Ascending aorta (tissue), 2 donors: ENCODE data around the gene POC1A. TPM values are rescaled to one million over a fixed set of nuclear protein-coding genes. Genes with fewer than 3 reads are reported as not detected.

Experiments
- DNase-seq, 2 donors: peaks; one replicate each; pipeline ENCODE4 v3.0.0-alpha.2; 2019; ENCODE audit warnings: low spot score in 2 of 2
- H3K27ac ChIP-seq, 2 donors: fragments of 200-600 bp; sonication (generic); one replicate each; pipeline ENCODE4 v1.5.1; 2016 to 2017; ENCODE audit warnings: mild to moderate bottlenecking in 1 of 2
- H3K27me3 ChIP-seq: fragments of 200-600 bp; sonication (generic); one replicate; pipeline ENCODE4 v1.5.1; 2017
- H3K36me3 ChIP-seq, 2 donors: fragments of 200-600 bp; sonication (generic); one replicate each; pipeline ENCODE4 v1.5.1; 2016
- H3K4me1 ChIP-seq, 2 donors: fragments of 200-600 bp; sonication (generic); one replicate each; pipeline ENCODE4 v1.5.1; 2016 to 2017; ENCODE audit warnings: mild to moderate bottlenecking in 1 of 2
- H3K4me3 ChIP-seq, 2 donors: fragments of 200-600 bp; sonication (generic); one replicate each; pipeline ENCODE4 v1.5.1; 2016 to 2017; ENCODE audit warnings: mild to moderate bottlenecking in 1 of 2
- H3K9me3 ChIP-seq, 2 donors: fragments of 200-600 bp; sonication (generic); one replicate each; pipeline ENCODE4 v1.5.1; 2016
- intact Hi-C: fragments of 100-400 bp; cut with DNase I; formaldehyde crosslinking; loops from one replicate; pipeline ENCODE4 v1.15.1; 2023
- total RNA-seq: library from RNA; depleted of rRNA; stranded (reverse); fragments of >200 nt; gene quantifications from one replicate; pipeline ENCODE4 v1.1.0, GENCODE V29; 2016
- TF ChIP-seq, protein P1 (sequence below), 3 experiments: fragments of 200-600 bp in 2 of 3; fragments of 450-650 bp in 1 of 3; sonication (generic) in 2 of 3; IDR thresholded peaks; one replicate each; pipeline ENCODE4 v1.5.1; 2016 to 2019; ENCODE audit warnings: antibody characterized with exemption in 3 of 3, mild to moderate bottlenecking in 1 of 3, moderate library complexity in 1 of 3

The POC1A gene
- total RNA-seq, 1 donor from 2014 or later = not detected

DNA sequence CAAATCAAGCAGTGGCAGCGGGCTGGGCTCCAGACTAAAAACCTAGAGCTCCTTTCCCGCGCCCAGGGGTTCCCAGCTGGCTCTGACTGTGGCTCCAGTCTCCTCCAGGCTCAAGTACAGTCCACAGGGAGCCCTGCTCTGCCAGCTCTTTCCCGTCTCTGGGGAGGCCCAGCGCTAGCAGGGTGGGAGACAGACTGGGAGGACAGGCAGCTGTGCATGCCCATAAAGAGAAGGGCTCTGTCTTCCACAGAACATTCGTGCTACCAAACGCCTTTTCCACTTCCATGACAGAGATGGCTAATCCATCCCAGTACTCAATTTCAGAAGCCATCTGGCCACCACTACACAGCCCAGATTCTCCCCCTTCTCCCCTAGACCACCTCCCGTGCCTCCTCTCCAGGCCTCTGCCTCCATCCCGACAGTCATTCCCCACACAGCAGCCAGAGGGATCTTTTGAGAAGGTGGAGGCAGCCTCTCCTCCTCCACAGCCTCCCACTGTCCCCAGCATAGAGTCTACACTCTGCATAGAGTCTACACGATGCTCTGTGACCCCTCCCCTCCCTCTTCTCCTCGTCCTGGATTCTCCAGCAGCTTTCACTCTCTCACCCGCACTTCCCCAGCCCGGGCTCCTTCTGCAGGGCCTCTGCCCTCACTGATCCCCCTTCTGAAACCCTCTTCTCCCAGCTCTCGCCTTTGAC lies 91.0 kb downstream of the POC1A start:
- Histone ChIP-seq H3K36me3 (no peaks in the 10 kb centered on the region), H3K9me3 (no peaks in the 10 kb centered on the region), H3K27ac (no peak overlapping the region), H3K4me1 (peaks cover 0 to 4% of the 10 kb centered on the region in 2 donors), H3K27me3 (no peaks in the 10 kb centered on the region), H3K4me3 (no peak overlapping the region)
- intact Hi-C loops = no loop called here
- TF ChIP-seq, protein P1, sequence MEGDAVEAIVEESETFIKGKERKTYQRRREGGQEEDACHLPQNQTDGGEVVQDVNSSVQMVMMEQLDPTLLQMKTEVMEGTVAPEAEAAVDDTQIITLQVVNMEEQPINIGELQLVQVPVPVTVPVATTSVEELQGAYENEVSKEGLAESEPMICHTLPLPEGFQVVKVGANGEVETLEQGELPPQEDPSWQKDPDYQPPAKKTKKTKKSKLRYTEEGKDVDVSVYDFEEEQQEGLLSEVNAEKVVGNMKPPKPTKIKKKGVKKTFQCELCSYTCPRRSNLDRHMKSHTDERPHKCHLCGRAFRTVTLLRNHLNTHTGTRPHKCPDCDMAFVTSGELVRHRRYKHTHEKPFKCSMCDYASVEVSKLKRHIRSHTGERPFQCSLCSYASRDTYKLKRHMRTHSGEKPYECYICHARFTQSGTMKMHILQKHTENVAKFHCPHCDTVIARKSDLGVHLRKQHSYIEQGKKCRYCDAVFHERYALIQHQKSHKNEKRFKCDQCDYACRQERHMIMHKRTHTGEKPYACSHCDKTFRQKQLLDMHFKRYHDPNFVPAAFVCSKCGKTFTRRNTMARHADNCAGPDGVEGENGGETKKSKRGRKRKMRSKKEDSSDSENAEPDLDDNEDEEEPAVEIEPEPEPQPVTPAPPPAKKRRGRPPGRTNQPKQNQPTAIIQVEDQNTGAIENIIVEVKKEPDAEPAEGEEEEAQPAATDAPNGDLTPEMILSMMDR (IDR thresholded peaks at IDR 0.05) = no peak
- DNase-seq = no peak

DNA sequence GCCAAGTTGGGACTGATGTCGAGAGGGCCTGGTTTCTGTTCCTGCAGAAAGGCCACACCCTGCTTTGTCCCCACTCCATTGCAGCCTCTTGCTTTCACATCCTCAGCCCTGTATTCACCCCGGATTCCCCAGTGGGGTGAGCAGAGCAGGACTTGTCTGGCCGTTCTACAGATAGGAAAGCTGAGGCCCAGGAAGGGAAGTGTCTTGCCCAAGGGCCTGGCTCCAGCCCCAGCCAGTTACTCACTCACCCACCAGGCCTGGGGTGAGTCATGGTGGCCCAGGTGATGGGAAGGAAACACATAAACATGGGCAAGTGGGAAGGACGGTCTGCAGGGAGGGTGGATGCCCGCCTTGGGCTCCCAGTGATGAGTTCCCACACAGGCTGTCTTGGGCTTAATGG lies 91.7 kb downstream of the POC1A start:
- Histone ChIP-seq H3K4me3 (no peak overlapping the region), H3K9me3 (no peaks in the 10 kb centered on the region), H3K27me3 (no peaks in the 10 kb centered on the region), H3K27ac (no peak overlapping the region), H3K36me3 (no peaks in the 10 kb centered on the region), H3K4me1 (peaks cover 3 to 9% of the 10 kb centered on the region in 2 donors)
- intact Hi-C loops = no loop called here
- TF ChIP-seq, protein P1 (IDR thresholded peaks at IDR 0.05) = no peak
- peak; percentile 63 to 81 for DNase-seq

DNA sequence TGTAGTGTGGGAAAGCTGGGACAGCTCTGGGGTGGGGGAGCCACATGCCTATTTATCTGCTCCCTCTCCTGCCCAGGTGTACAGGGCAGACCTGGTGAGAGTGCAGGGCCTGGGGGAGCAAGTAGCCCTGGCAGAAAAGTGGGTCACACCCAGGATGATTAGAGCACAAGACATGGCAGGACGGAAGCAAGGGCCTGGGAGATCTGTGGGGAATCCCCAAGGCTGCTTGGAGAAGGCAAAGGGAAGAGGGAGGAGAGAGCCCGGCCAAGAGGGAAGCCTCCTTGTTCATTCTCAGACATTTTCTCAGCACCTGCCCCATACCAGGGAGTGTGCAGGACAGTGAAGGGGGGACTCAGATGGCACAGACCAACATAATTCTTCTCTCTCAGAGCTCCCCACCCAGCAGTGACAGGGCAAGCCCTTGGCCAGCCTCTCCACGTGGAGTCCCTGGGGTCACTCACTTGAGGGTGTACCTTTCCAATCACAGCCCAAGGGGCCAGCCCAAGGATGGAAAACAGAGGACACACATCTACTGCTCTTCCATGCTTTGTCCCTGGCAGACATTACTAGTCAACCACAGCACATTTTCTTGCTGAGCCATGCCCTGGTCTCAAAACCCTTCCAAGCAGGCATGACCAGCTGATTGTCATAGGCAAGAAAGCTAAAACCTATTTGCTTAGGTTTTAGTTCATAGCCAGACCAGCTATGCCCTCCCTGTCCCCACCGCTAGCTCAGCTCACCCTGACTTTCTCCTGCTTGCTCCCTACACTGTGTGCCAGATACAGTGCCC lies 92.9 kb downstream of the POC1A start:
- TF ChIP-seq, protein P1 (IDR thresholded peaks at IDR 0.05) = no peak
- Histone ChIP-seq H3K4me1 (peaks cover 7 to 14% of the 10 kb centered on the region in 2 donors), H3K27me3 (no peaks in the 10 kb centered on the region), H3K9me3 (no peaks in the 10 kb centered on the region), H3K4me3 (no peak overlapping the region), H3K27ac (no peak overlapping the region), H3K36me3 (no peaks in the 10 kb centered on the region)
- DNase-seq = no peak
- intact Hi-C loops = no loop called here

GRCh38 chr3:52059781-52060180 lies 94.4 kb downstream of the POC1A start:
- intact Hi-C loops = loop anchor here (10.0 kb wide), 1 partner anchor 215 kb away; the partner anchor contains the start of gene WDR82
- H3K36me3 ChIP-seq = no peaks in the 10 kb centered on the region
- TF ChIP-seq, protein P1 (IDR thresholded peaks at IDR 0.05) = no peak
- no peaks in the 10 kb centered on the region for H3K27me3 ChIP-seq
- peaks cover 7 to 14% of the 10 kb centered on the region in 2 donors for H3K4me1 ChIP-seq
- H3K27ac ChIP-seq = no peak overlapping the region
- H3K9me3 ChIP-seq = no peaks in the 10 kb centered on the region
- DNase-seq = no peak
- H3K4me3 ChIP-seq = no peak overlapping the region

DNA sequence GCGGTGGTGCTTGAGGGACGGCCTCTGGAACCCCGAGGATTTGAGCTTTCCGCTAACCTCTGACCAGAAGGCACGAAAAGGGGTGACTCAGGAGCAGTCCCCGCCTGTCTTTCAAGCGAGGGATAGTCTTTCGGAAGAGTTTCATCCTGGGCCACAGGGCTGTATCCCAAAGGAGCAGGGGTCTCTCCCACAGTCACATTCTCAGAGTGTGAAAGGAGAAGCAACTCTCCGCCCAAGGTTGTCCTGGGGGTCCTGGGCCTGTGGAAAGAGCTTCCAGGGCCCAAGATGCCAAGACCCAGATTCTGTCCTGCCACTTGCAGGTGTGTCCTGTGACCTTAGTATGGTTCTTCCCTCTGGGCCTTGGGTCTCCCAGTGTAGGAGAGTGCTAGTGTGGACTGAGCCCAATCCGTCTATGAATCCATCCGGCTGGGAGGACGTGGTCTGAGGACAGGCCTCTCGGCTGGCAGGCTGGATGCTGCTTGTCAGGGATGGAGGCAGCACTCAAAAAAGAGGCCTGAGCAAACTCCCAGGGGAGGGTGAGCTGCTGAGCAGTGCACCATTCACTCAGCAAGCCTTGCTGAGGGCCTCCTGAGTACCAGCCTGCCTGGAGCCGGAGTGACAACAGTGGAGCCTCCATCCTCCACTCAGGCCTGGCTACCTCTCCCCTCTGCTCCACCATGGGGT lies 96.3 kb downstream of the POC1A start:
- Histone ChIP-seq H3K9me3 (no peaks in the 10 kb centered on the region), H3K27me3 (no peaks in the 10 kb centered on the region), H3K4me1 (peaks cover 14 to 29% of the 10 kb centered on the region in 2 donors), H3K36me3 (peaks cover 6 to 11% of the 10 kb centered on the region in 2 donors), H3K27ac (peak overlapping the region in 1 of 2 donors; percentile 67), H3K4me3 (peak overlapping the region; percentile 69 to 70)
- TF ChIP-seq, protein P1 (IDR thresholded peaks at IDR 0.05) = no peak
- intact Hi-C loops = loop anchor here (1.0 to 10.0 kb wide), 7 partner anchors 13 to 217 kb away; partner anchors contain the start of genes PARP3, POC1A and WDR82
- DNase-seq = no peak
